Esophagus squamous epithelium (tissue), 4 donors: ENCODE results near the gene SDK2.

Experiments
- POLR2A ChIP-seq, 4 donors: fragments of 450-650 bp; IDR thresholded peaks; one replicate each; pipeline ENCODE4 v1.6.1; 2017; ENCODE audit warnings: antibody characterized with exemption in 4 of 4, mild to moderate bottlenecking in 4 of 4, moderate library complexity in 3 of 4
- TF ChIP-seq, protein P1 (sequence below), 6 experiments: fragments of 450-650 bp in 4 of 6; fragments of 200-600 bp in 2 of 6; sonication (generic) in 2 of 6; IDR thresholded peaks; one replicate each; pipeline ENCODE4 v1.5.1; 2016 to 2019; ENCODE audit warnings: antibody characterized with exemption in 6 of 6, mild to moderate bottlenecking in 4 of 6, moderate library complexity in 4 of 6

DNA sequence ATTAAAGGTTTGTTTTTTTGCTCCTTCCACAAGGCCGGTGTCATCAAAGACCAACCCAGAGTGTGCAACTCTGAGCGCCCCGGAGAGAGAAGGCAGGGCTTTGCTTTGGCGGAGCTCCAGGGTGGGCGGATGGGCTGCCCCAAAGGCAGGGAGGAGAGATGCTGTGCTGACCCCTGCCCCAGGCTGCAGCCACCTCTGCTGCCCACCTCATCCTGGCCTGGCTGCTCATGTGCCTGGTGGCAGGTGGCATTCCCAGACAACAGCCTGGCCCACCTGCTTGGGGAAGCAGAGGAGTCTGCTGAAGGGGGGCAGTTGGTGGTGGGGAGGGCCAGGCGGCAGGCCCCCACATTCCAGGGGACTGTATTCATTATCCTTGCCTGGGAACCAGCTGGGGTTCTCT is 122.1 kb downstream of the SDK2 start:
- TF ChIP-seq, protein P1, sequence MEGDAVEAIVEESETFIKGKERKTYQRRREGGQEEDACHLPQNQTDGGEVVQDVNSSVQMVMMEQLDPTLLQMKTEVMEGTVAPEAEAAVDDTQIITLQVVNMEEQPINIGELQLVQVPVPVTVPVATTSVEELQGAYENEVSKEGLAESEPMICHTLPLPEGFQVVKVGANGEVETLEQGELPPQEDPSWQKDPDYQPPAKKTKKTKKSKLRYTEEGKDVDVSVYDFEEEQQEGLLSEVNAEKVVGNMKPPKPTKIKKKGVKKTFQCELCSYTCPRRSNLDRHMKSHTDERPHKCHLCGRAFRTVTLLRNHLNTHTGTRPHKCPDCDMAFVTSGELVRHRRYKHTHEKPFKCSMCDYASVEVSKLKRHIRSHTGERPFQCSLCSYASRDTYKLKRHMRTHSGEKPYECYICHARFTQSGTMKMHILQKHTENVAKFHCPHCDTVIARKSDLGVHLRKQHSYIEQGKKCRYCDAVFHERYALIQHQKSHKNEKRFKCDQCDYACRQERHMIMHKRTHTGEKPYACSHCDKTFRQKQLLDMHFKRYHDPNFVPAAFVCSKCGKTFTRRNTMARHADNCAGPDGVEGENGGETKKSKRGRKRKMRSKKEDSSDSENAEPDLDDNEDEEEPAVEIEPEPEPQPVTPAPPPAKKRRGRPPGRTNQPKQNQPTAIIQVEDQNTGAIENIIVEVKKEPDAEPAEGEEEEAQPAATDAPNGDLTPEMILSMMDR (IDR thresholded peaks at IDR 0.05), result no peak
- no peak for TF ChIP-seq POLR2A (IDR thresholded peaks at IDR 0.05)
